GM12878 (cell line): ENCODE data around the gene TEPSIN. TPM values are rescaled to one million over a fixed set of nuclear protein-coding genes. Genes with fewer than 3 reads are reported as not detected.
A peak's percentile ranks its signal among the peaks of the same experiment; 100 is the strongest.

Experiments used
- ATAC-seq: fragments of 200-7000 bp; cut with Tn5 transposase; 3 replicates; pipeline ENCODE4 v1.9.1; 2020; ENCODE audit warnings: mild to moderate bottlenecking, moderate library complexity
- BruUV-seq: library from RNA; stranded (reverse); fragments of 400-500 nt; replicated peaks from 2 replicates; lab custom pipeline; 2021; lab: Mats Ljungman, UMichigan
- CTCF ChIA-PET: fragments of 300-600 bp; sonication (Branson Sonifier 250); formaldehyde crosslinking; extraction: SDS; loops from one replicate; lab custom pipeline; 2021; ENCODE audit warnings: inconsistent platforms; lab: Yijun Ruan, JAX
- POLR2A ChIA-PET: fragments of 350-600 bp; formaldehyde crosslinking; extraction: SDS; loops from one replicate; lab custom pipeline; 2021; ENCODE audit warnings: inconsistent platforms; lab: Charles Lee
- RAD21 ChIA-PET: fragments of 300-600 bp; sonication (Branson Sonifier 250); formaldehyde crosslinking; loops from one replicate; lab custom pipeline; 2023; ENCODE audit warnings: antibody characterized with exemption; ENCODE audit not compliant: unreplicated experiment; lab: Charles Lee
- SMC1A ChIA-PET: fragments of 300-600 bp; sonication (Branson Sonifier 250); formaldehyde crosslinking; loops from one replicate; lab custom pipeline; 2023; ENCODE audit not compliant: unreplicated experiment, uncharacterized antibody; lab: Charles Lee
- DNase-seq: peaks from one replicate; pipeline ENCODE4 v3.0.0-alpha.2; 2011; ENCODE audit warnings: low read depth, low spot score
- FAIRE-seq: peaks from 3 replicates; lab custom pipeline; 2011; peaks lifted over from hg19 to GRCh38; lab: Jason Lieb, UNC
- H2AFZ ChIP-seq: 2 replicates; pipeline ENCODE4 v1.6.0; 2011; ENCODE audit warnings: low read depth, low read length, control low read depth; ENCODE audit not compliant: control insufficient read depth
- H3K27ac ChIP-seq: 2 replicates; pipeline ENCODE4 v1.5.1; 2011; ENCODE audit warnings: control low read depth; ENCODE audit not compliant: control insufficient read depth, insufficient read depth
- H3K27me3 ChIP-seq, 2 experiments: replicated peaks in 1 of 2; 2 replicates each; pipeline versions ENCODE4 v1.6.0 to v1.6.1; 2011; ENCODE audit warnings: low read length in 1 of 2; ENCODE audit not compliant: control insufficient read depth in 2 of 2, insufficient read depth in 2 of 2
- H3K36me3 ChIP-seq, 2 experiments: 2 replicates each; pipeline ENCODE4 v1.5.1; 2011; ENCODE audit warnings: low read length in 1 of 2; ENCODE audit not compliant: control insufficient read depth in 2 of 2, insufficient read depth in 2 of 2
- H3K4me1 ChIP-seq: 2 replicates; pipeline ENCODE4 v1.6.1; 2011; ENCODE audit warnings: mild to moderate bottlenecking, low read length, moderate library complexity, mixed read lengths; ENCODE audit not compliant: control insufficient read depth, insufficient read depth
- H3K4me2 ChIP-seq: 2 replicates; pipeline ENCODE4 v1.6.0; 2011; ENCODE audit warnings: control low read depth; ENCODE audit not compliant: control insufficient read depth, insufficient read depth
- H3K4me3 ChIP-seq: fragments of 200-600 bp; sonication (generic); 2 replicates; pipeline ENCODE4 v1.5.1; 2016
- H3K79me2 ChIP-seq: 2 replicates; pipeline ENCODE4 v1.6.0; 2011; ENCODE audit warnings: low read length; ENCODE audit not compliant: control insufficient read depth, insufficient read depth
- H3K9ac ChIP-seq: 2 replicates; pipeline ENCODE4 v1.8.0; 2011; ENCODE audit warnings: low read length, control low read depth, mixed read lengths; ENCODE audit not compliant: control insufficient read depth, insufficient read depth
- H3K9me3 ChIP-seq: replicated peaks from 3 replicates; pipeline ENCODE4 v1.5.1; 2011; ENCODE audit warnings: mild to moderate bottlenecking, low read length; ENCODE audit not compliant: control insufficient read depth, insufficient read depth
- H4K20me1 ChIP-seq: 2 replicates; pipeline ENCODE4 v1.6.0; 2011; ENCODE audit not compliant: control insufficient read depth, insufficient read depth
- BACH1 ChIP-seq: fragments of 450-650 bp; IDR thresholded peaks from 2 replicates; pipeline ENCODE4 v1.6.1; 2017; ENCODE audit warnings: mild to moderate bottlenecking, borderline replicate concordance
- EED ChIP-seq: sonication (generic); IDR thresholded peaks from 2 replicates; pipeline ENCODE4 v1.6.1; 2016; ENCODE audit warnings: antibody characterized with exemption, low read depth
- FOXM1 ChIP-seq: IDR thresholded peaks from 2 replicates; pipeline ENCODE4 v1.6.1; 2012; ENCODE audit warnings: low read depth, mild to moderate bottlenecking, inconsistent platforms, low read length, moderate library complexity
- GATAD2B ChIP-seq: fragments of 450-650 bp; conservative IDR thresholded peaks from 2 replicates; pipeline ENCODE4 v1.6.1; 2017; ENCODE audit warnings: low read depth, mild to moderate bottlenecking, moderate library complexity
- IKZF1 ChIP-seq: fragments of 450-650 bp; conservative IDR thresholded peaks from 2 replicates; pipeline ENCODE4 v1.6.1; 2017; ENCODE audit warnings: antibody characterized with exemption, mild to moderate bottlenecking
- JUNB ChIP-seq: IDR thresholded peaks from 2 replicates; pipeline ENCODE4 v1.6.1; 2016; ENCODE audit warnings: antibody characterized with exemption, mild to moderate bottlenecking
- LARP7 ChIP-seq: fragments of 450-650 bp; IDR thresholded peaks from 2 replicates; pipeline ENCODE4 v1.6.1; 2017; ENCODE audit warnings: mild to moderate bottlenecking
- NR2F1 ChIP-seq: fragments of 450-650 bp; conservative IDR thresholded peaks from 2 replicates; pipeline ENCODE4 v1.6.1; 2017; ENCODE audit warnings: mild to moderate bottlenecking
- POLR2A ChIP-seq: IDR thresholded peaks from 2 replicates; pipeline ENCODE4 v1.6.1; 2011; ENCODE audit warnings: low read depth, mild to moderate bottlenecking, low read length
- RAD21 ChIP-seq: IDR thresholded peaks from 2 replicates; pipeline ENCODE4 v1.6.1; 2011; ENCODE audit warnings: mild to moderate bottlenecking, low read depth, low read length, moderate library complexity; ENCODE audit not compliant: insufficient read depth
- RELA ChIP-seq: fragments of 450-650 bp; IDR thresholded peaks from 2 replicates; pipeline ENCODE4 v1.8.0; 2014; ENCODE audit warnings: borderline replicate concordance; ENCODE audit not compliant: partially characterized antibody
- SIN3A ChIP-seq: IDR thresholded peaks from 2 replicates; pipeline ENCODE4 v1.6.1; 2012; ENCODE audit warnings: low read depth, low read length, improper control_type of control experiment
- SPI1 ChIP-seq: IDR thresholded peaks from 2 replicates; pipeline ENCODE4 v1.6.1; 2011; ENCODE audit warnings: low read depth, mild to moderate bottlenecking, low read length, moderate library complexity, borderline replicate concordance; ENCODE audit not compliant: insufficient read depth
- ZBED1 ChIP-seq: IDR thresholded peaks from 2 replicates; pipeline ENCODE4 v1.6.1; 2016; ENCODE audit warnings: borderline replicate concordance
- ZNF217 ChIP-seq: fragments of 450-650 bp; IDR thresholded peaks from 2 replicates; pipeline ENCODE4 v1.6.1; 2017; ENCODE audit warnings: antibody characterized with exemption, mild to moderate bottlenecking
- ZSCAN29 ChIP-seq: fragments of 450-650 bp; IDR thresholded peaks from 2 replicates; pipeline ENCODE4 v1.6.1; 2017; ENCODE audit warnings: mild to moderate bottlenecking, moderate library complexity
- WGBS: methylation state at CpG from one replicate; pipeline ENCODE4 v1.1.6; 2016; ENCODE audit warnings: low lambda C conversion rate; ENCODE audit not compliant: insufficient replicate concordance, insufficient coverage; ENCODE audit errors: missing lambda C conversion rate; 5-methylcytosine and 5-hydroxymethylcytosine counted together
- in situ Hi-C: fragments of 300-500 bp; cut with MboI; formaldehyde crosslinking; loops from 9 replicates; pipeline ENCODE4 v1.14.3; 2018; ENCODE audit warnings: mixed read lengths
- intact Hi-C: fragments of 100-400 bp; cut with micrococcal nuclease; formaldehyde crosslinking; loops from one replicate; pipeline ENCODE4 v1.14.2; 2022; ENCODE audit not compliant: unreplicated experiment
- polyA plus RNA-seq, 11 experiments: library from polyadenylated mRNA; depleted of rRNA in 4 of 11; unstranded in 6 of 11; stranded (reverse) in 5 of 11; fragments of >200 nt; fragmentation: Nextera tagmentation in 4 of 11; fragmentation: Illumina TruSeq in 1 of 11; extraction: Ambion mirVana in 4 of 11; extraction: Trizol in 1 of 11; gene quantifications; 1 replicate in 1 of 11; 2 replicates in 10 of 11; pipeline versions ENCODE4 v1.2.1 to v1.2.3, GENCODE V29; 2011 to 2016; ENCODE audit warnings: inconsistent platforms in 2 of 11, missing spikeins in 2 of 11, low read depth in 1 of 11
- total RNA-seq, 4 experiments: library from RNA; depleted of rRNA in 3 of 4; stranded (reverse); fragments of >200 nt in 3 of 4; fragmentation: Illumina TruSeq in 1 of 4; extraction: Trizol in 1 of 4; gene quantifications; 2 replicates each; pipeline versions ENCODE4 v1.2.1 to v1.2.3, GENCODE V29; 2013 to 2021
- TF ChIP-seq, protein P1 (sequence below): IDR thresholded peaks from 2 replicates; pipeline ENCODE4 v1.6.1; 2012; ENCODE audit warnings: improper control_type of control experiment, low read depth, low read length; ENCODE audit not compliant: insufficient replicate concordance
- TF ChIP-seq, protein P2 (sequence below): IDR thresholded peaks from 2 replicates; pipeline ENCODE4 v1.6.1; 2011; ENCODE audit warnings: low read depth, mild to moderate bottlenecking, low read length, moderate library complexity, borderline replicate concordance; ENCODE audit errors: extremely low read depth
- TF ChIP-seq, protein P3 (sequence below): fragments of 450-650 bp; conservative IDR thresholded peaks from 2 replicates; pipeline ENCODE4 v1.6.1; 2017; ENCODE audit warnings: mild to moderate bottlenecking, moderate library complexity

The TEPSIN gene
- total and polyA plus RNA-seq, 10 of the 15 experiments (the other 5 are each of a cell fraction or from before 2014, with no cell fraction given): 0.87 to 36.7 (median 5.3) TPM

DNA sequence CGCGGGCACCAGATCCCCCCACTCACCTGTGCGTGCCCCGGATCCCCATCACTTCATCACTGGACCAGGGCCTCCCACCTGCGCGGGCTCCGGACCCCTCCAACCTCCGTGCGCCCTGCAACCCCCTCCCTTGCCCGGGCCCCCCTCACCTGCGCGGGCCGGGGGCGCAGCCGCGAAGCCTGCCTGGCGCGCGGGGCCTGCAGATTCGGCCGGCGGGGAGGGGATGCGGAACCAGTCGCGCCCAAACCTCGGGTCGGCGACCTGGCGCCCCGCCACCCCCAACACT lies 16.3 kb downstream of the TEPSIN start:
- H3K27ac ChIP-seq: peak overlapping the region; percentile 43; the same call in 1 of the 2 replicates
- CTCF ChIA-PET: interaction anchor here (0.7 to 1.3 kb wide), 5 partner anchors 15 to 121 kb away, joined by 3 read pairs; partner anchors contain the start of genes NDUFAF8 and TEPSIN
- TF ChIP-seq LARP7 (peak; percentile 55; the same call in 1 of the 2 replicates), RAD21 (no peak), POLR2A (no peak), FOXM1 (no peak), BACH1 (peak; percentile 70), GATAD2B (peak; percentile 66; the same call in 1 of the 2 replicates), SIN3A (no peak), ZNF217 (no peak), RELA (no peak), JUNB (no peak), IKZF1 (peak; percentile 10; the same call in 1 of the 2 replicates), ZSCAN29 (no peak), ZBED1 (no peak), SPI1 (no peak), NR2F1 (peak; percentile 18; the same call in 1 of the 2 replicates), EED (no peak)
- TF ChIP-seq, protein P1, sequence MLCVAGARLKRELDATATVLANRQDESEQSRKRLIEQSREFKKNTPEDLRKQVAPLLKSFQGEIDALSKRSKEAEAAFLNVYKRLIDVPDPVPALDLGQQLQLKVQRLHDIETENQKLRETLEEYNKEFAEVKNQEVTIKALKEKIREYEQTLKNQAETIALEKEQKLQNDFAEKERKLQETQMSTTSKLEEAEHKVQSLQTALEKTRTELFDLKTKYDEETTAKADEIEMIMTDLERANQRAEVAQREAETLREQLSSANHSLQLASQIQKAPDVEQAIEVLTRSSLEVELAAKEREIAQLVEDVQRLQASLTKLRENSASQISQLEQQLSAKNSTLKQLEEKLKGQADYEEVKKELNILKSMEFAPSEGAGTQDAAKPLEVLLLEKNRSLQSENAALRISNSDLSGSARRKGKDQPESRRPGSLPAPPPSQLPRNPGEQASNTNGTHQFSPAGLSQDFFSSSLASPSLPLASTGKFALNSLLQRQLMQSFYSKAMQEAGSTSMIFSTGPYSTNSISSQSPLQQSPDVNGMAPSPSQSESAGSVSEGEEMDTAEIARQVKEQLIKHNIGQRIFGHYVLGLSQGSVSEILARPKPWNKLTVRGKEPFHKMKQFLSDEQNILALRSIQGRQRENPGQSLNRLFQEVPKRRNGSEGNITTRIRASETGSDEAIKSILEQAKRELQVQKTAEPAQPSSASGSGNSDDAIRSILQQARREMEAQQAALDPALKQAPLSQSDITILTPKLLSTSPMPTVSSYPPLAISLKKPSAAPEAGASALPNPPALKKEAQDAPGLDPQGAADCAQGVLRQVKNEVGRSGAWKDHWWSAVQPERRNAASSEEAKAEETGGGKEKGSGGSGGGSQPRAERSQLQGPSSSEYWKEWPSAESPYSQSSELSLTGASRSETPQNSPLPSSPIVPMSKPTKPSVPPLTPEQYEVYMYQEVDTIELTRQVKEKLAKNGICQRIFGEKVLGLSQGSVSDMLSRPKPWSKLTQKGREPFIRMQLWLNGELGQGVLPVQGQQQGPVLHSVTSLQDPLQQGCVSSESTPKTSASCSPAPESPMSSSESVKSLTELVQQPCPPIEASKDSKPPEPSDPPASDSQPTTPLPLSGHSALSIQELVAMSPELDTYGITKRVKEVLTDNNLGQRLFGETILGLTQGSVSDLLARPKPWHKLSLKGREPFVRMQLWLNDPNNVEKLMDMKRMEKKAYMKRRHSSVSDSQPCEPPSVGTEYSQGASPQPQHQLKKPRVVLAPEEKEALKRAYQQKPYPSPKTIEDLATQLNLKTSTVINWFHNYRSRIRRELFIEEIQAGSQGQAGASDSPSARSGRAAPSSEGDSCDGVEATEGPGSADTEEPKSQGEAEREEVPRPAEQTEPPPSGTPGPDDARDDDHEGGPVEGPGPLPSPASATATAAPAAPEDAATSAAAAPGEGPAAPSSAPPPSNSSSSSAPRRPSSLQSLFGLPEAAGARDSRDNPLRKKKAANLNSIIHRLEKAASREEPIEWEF: no peak
- TF ChIP-seq, protein P2, sequence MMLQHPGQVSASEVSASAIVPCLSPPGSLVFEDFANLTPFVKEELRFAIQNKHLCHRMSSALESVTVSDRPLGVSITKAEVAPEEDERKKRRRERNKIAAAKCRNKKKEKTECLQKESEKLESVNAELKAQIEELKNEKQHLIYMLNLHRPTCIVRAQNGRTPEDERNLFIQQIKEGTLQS: no peak
- TF ChIP-seq, protein P3, sequence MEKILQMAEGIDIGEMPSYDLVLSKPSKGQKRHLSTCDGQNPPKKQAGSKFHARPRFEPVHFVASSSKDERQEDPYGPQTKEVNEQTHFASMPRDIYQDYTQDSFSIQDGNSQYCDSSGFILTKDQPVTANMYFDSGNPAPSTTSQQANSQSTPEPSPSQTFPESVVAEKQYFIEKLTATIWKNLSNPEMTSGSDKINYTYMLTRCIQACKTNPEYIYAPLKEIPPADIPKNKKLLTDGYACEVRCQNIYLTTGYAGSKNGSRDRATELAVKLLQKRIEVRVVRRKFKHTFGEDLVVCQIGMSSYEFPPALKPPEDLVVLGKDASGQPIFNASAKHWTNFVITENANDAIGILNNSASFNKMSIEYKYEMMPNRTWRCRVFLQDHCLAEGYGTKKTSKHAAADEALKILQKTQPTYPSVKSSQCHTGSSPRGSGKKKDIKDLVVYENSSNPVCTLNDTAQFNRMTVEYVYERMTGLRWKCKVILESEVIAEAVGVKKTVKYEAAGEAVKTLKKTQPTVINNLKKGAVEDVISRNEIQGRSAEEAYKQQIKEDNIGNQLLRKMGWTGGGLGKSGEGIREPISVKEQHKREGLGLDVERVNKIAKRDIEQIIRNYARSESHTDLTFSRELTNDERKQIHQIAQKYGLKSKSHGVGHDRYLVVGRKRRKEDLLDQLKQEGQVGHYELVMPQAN: peak; percentile 68

More for the DNA sequence above, 16.3 kb downstream of the TEPSIN start:
- Histone ChIP-seq H3K4me2 (peak overlapping the region; percentile 93), H3K9ac (peak overlapping the region; percentile 62), H3K79me2 (peaks cover 3% of the 10 kb centered on the region), H3K9me3 (no peaks in the 10 kb centered on the region), H2AFZ (peak overlapping the region; percentile 18), H3K36me3 (no peaks in the 10 kb centered on the region), H4K20me1 (no peaks in the 10 kb centered on the region), H3K27me3 (no peaks in the 10 kb centered on the region), H3K4me1 (peaks cover 9% of the 10 kb centered on the region), H3K4me3 (peak overlapping the region; percentile 96)
- DNase-seq: no peak
- ChIA-PET POLR2A (interaction anchor here (1.3 kb wide), 2 partner anchors 16 to 73 kb away, joined by 8 to 18 read pairs; partner anchors contain the start of genes NDUFAF8, SLC38A10 and TEPSIN), SMC1A (interaction anchor here (0.6 to 1.1 kb wide), 3 partner anchors 10 to 262 kb away, joined by 3 read pairs; no protein-coding TSS in a partner anchor), RAD21 (interaction anchor here (0.8 to 1.2 kb wide), 4 partner anchors 17 to 293 kb away, joined by 3 to 18 read pairs (median 4); partner anchors contain the start of genes NDUFAF8 and TEPSIN)
- no peak for ATAC-seq
- intact Hi-C loops: no loop called here
- WGBS: under 1% methylated on average over 27 of the region's 30 CpGs
- in situ Hi-C loops: no loop called here
- no peak for FAIRE-seq
- no TSS peak for BruUV-seq
